ENCODE results near the gene SLC25A21.

The SLC25A21 gene

GRCh38 chr14:36741858-36742257 lies 430.5 kb downstream of the SLC25A21 start:
- Histone ChIP-seq H3K9me3 (ENCODE audit: control insufficient read depth, insufficient read depth, low read length) (no peaks in the 10 kb centered on the region), H3K36me3 (ENCODE audit: control insufficient read depth, low read length) (no peaks in the 10 kb centered on the region), H3F3A (ENCODE audit: control insufficient read depth, insufficient read depth) (no peaks in the 10 kb centered on the region), H3K4me2 (ENCODE audit: low read length) (no peak overlapping the region), H3K9me2 (replicated peaks; ENCODE audit: control insufficient read depth, low read length) (no peaks in the 10 kb centered on the region), H3K4me3 (ENCODE audit: low read length) (no peak overlapping the region), H4K20me1 (ENCODE audit: control insufficient read depth, insufficient read depth, low read depth, low read length) (no peaks in the 10 kb centered on the region), H3K4me1 (ENCODE audit: control insufficient read depth, low read length) (no peaks in the 10 kb centered on the region), H3K27ac (ENCODE audit: low read depth, low read length) (no peak overlapping the region), H3K79me2 (ENCODE audit: control insufficient read depth, low read length) (no peaks in the 10 kb centered on the region), H3K27me3 (ENCODE audit: control insufficient read depth, low read length) (no peaks in the 10 kb centered on the region)
- TF ChIP-seq EZH2phosphoT487 (IDR thresholded peaks at IDR 0.05; ENCODE audit: borderline replicate concordance, low read length) (no peak), CTCF (IDR thresholded peaks at IDR 0.05; ENCODE audit: low read depth, low read length, poor library complexity, severe bottlenecking) (no peak)

DNA sequence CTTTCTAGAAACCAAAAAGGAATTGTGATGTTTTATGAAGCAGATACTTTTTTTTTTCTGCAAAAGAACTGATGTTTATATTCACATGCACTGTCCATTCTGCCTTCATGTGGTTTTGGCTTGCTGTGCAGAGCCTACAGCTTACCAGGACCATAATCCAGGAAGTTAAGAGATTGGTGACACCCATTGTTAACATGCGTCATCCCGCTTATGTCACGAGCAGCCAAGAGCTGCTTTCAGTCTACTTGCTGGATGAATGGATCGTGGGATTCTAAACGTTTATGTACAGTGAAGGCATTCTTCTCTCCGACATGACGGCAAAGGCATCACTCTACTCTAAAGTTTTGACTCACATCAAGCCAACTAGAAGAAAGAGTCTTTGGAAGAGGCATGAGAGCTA lies 434.1 kb downstream of the SLC25A21 start:
- Histone ChIP-seq H3K4me2 (ENCODE audit: low read length) (no peak overlapping the region), H3K4me3 (ENCODE audit: low read length) (no peak overlapping the region), H3K4me1 (ENCODE audit: control insufficient read depth, low read length) (no peaks in the 10 kb centered on the region), H3K27ac (ENCODE audit: low read depth, low read length) (no peak overlapping the region), H3F3A (ENCODE audit: control insufficient read depth, insufficient read depth) (no peaks in the 10 kb centered on the region), H3K9me3 (ENCODE audit: control insufficient read depth, insufficient read depth, low read length) (no peaks in the 10 kb centered on the region), H3K9me2 (replicated peaks; ENCODE audit: control insufficient read depth, low read length) (no peaks in the 10 kb centered on the region), H4K20me1 (ENCODE audit: control insufficient read depth, insufficient read depth, low read depth, low read length) (no peaks in the 10 kb centered on the region), H3K27me3 (ENCODE audit: control insufficient read depth, low read length) (no peaks in the 10 kb centered on the region), H3K36me3 (ENCODE audit: control insufficient read depth, low read length) (no peaks in the 10 kb centered on the region), H3K79me2 (ENCODE audit: control insufficient read depth, low read length) (no peaks in the 10 kb centered on the region)
- no peak for TF ChIP-seq EZH2phosphoT487 (IDR thresholded peaks at IDR 0.05; ENCODE audit: borderline replicate concordance, low read length)
- no peak for TF ChIP-seq CTCF (IDR thresholded peaks at IDR 0.05; ENCODE audit: low read depth, low read length, poor library complexity, severe bottlenecking)

DNA sequence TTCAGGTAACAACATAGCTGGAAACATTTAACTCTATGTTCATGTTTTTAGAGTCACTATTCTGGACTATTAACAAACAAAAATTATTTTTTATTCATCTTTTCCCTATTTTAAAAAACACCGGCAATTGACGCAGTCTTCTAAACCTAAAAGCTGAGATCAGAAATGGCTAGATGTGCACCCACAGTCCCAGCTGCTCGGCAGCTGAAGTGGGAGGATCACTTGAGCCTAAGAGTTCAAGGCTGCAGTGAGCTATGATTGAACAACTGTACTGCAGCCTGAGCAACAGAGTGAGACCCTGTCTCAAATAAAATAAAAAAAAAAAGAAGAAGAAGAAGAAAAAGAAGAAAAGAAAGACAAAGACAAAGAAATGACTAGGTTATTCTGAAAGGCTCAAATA lies 446.3 kb downstream of the SLC25A21 start:
- no peak overlapping the region for H3K4me2 ChIP-seq (ENCODE audit: low read length)
- no peaks in the 10 kb centered on the region for H3K9me2 ChIP-seq (replicated peaks; ENCODE audit: control insufficient read depth, low read length)
- no peak for TF ChIP-seq EZH2phosphoT487 (IDR thresholded peaks at IDR 0.05; ENCODE audit: borderline replicate concordance, low read length)
- no peak for TF ChIP-seq CTCF (IDR thresholded peaks at IDR 0.05; ENCODE audit: low read depth, low read length, poor library complexity, severe bottlenecking)
- no peaks in the 10 kb centered on the region for H3K36me3 ChIP-seq (ENCODE audit: control insufficient read depth, low read length)
- no peak overlapping the region for H3K4me3 ChIP-seq (ENCODE audit: low read length)
- H3K4me1 ChIP-seq (ENCODE audit: control insufficient read depth, low read length), result no peaks in the 10 kb centered on the region
- H3K27ac ChIP-seq (ENCODE audit: low read depth, low read length), result no peak overlapping the region
- H3K79me2 ChIP-seq (ENCODE audit: control insufficient read depth, low read length), result no peaks in the 10 kb centered on the region
- no peaks in the 10 kb centered on the region for H4K20me1 ChIP-seq (ENCODE audit: control insufficient read depth, insufficient read depth, low read depth, low read length)
- H3F3A ChIP-seq (ENCODE audit: control insufficient read depth, insufficient read depth), result no peaks in the 10 kb centered on the region
- H3K9me3 ChIP-seq (ENCODE audit: control insufficient read depth, insufficient read depth, low read length), result no peaks in the 10 kb centered on the region
- H3K27me3 ChIP-seq (ENCODE audit: control insufficient read depth, low read length), result no peaks in the 10 kb centered on the region

DNA sequence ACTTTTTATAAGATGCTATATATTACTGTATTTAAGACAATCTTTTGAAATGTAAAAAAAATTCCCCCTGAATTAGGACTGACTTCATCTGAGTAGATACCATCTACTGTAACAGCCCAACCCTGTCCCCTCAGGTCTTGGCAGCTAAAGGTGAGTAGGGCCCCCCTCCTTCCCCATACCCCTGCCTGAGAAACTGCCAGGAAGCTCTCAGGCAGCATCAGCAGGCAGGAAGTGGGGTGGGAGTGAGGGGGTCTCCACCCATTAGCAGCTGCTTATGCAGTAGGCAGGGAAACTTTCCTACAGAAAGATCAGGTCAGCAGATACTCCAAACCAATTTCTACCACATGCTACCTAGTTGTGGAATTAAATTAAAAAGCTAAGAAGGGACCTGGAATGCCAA lies 448.2 kb downstream of the SLC25A21 start:
- H3K9me2 ChIP-seq (replicated peaks; ENCODE audit: control insufficient read depth, low read length), result no peaks in the 10 kb centered on the region
- H3K4me2 ChIP-seq (ENCODE audit: low read length), result no peak overlapping the region
- TF ChIP-seq EZH2phosphoT487 (IDR thresholded peaks at IDR 0.05; ENCODE audit: borderline replicate concordance, low read length), result no peak
- TF ChIP-seq CTCF (IDR thresholded peaks at IDR 0.05; ENCODE audit: low read depth, low read length, poor library complexity, severe bottlenecking), result no peak
- no peak overlapping the region for H3K27ac ChIP-seq (ENCODE audit: low read depth, low read length)
- H3K4me3 ChIP-seq (ENCODE audit: low read length), result no peak overlapping the region
- H3F3A ChIP-seq (ENCODE audit: control insufficient read depth, insufficient read depth), result no peaks in the 10 kb centered on the region
- no peaks in the 10 kb centered on the region for H3K4me1 ChIP-seq (ENCODE audit: control insufficient read depth, low read length)
- no peaks in the 10 kb centered on the region for H3K9me3 ChIP-seq (ENCODE audit: control insufficient read depth, insufficient read depth, low read length)
- no peaks in the 10 kb centered on the region for H3K27me3 ChIP-seq (ENCODE audit: control insufficient read depth, low read length)
- no peaks in the 10 kb centered on the region for H3K36me3 ChIP-seq (ENCODE audit: control insufficient read depth, low read length)
- H3K79me2 ChIP-seq (ENCODE audit: control insufficient read depth, low read length), result no peaks in the 10 kb centered on the region
- H4K20me1 ChIP-seq (ENCODE audit: control insufficient read depth, insufficient read depth, low read depth, low read length), result no peaks in the 10 kb centered on the region

All from DOHH2 (cell line).